ENCODE results near the gene FASLG.

DNA sequence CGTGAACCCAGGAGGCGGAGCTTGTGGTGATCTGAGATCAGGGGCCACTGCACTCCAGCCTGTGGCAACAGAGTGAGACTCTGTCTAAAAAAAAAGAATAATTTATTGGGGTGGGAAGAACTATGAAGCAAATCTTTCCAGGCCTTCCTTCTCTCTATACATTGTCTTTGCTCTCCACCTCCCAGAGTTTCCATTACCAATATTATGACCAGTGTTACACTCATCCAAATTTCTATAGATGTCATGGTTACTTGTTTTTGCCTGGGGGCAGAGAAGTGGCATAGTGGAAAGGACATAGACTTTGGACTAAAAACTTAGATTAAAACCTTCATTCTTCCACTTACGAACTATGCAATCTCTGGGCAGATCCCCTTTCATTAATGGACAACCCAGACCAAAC, 10.1 kb downstream of the FASLG start:
- no peak for TF ChIP-seq POLR2A (IDR thresholded peaks at IDR 0.05; ENCODE audit: low read depth, low read length)
- TF ChIP-seq POU2F2 (IDR thresholded peaks at IDR 0.05; ENCODE audit: low read depth, low read length) = no peak
- TF ChIP-seq POLR2AphosphoS5 (IDR thresholded peaks at IDR 0.05; ENCODE audit: low read depth, low read length) = no peak
- TF ChIP-seq TAF1 (IDR thresholded peaks at IDR 0.05; ENCODE audit: low read depth, low read length) = no peak
- no peak for TF ChIP-seq PAX5 (IDR thresholded peaks at IDR 0.05; ENCODE audit: insufficient read depth, low read length, severe bottlenecking)
- no peak for TF ChIP-seq SPI1 (IDR thresholded peaks at IDR 0.05; ENCODE audit: low read depth, low read length)
